H9 (cell line): ENCODE measurements around the gene HAUS7. TPM values are rescaled to one million over a fixed set of nuclear protein-coding genes. Genes with fewer than 3 reads are reported as not detected.
A peak's percentile ranks its signal among the peaks of the same experiment; 100 is the strongest.

ENCODE experiments used
- DNase-seq: peaks from one replicate; pipeline ENCODE4 v3.0.0-alpha.2; 2017
- H2AFZ ChIP-seq: one replicate; pipeline ENCODE4 v1.6.1; 2013; ENCODE audit warnings: mild to moderate bottlenecking, low read length, control low read depth, moderate library complexity
- H2AK5ac ChIP-seq: 2 replicates; pipeline ENCODE4 v1.6.1; 2013; ENCODE audit warnings: low read length, control low read depth, mixed read lengths; ENCODE audit not compliant: insufficient read length
- H2BK120ac ChIP-seq: one replicate; pipeline ENCODE4 v1.6.1; 2013; ENCODE audit warnings: low read depth, mild to moderate bottlenecking, low read length, control low read depth, inconsistent platforms; ENCODE audit not compliant: poor library complexity, severe bottlenecking
- H2BK12ac ChIP-seq: 2 replicates; pipeline ENCODE4 v1.6.1; 2013; ENCODE audit warnings: low read length, control low read depth, mixed read lengths, low read depth; ENCODE audit not compliant: insufficient read length
- H2BK15ac ChIP-seq: 2 replicates; pipeline ENCODE4 v1.6.1; 2013; ENCODE audit warnings: low read depth, low read length, control low read depth
- H2BK20ac ChIP-seq: one replicate; pipeline ENCODE4 v1.6.1; 2013; ENCODE audit warnings: low read depth, mild to moderate bottlenecking, low read length, control low read depth, inconsistent platforms; ENCODE audit not compliant: poor library complexity, severe bottlenecking
- H2BK5ac ChIP-seq: 2 replicates; pipeline ENCODE4 v1.6.1; 2013; ENCODE audit warnings: low read length, control low read depth, mixed read lengths; ENCODE audit not compliant: insufficient read length
- H3K14ac ChIP-seq: 2 replicates; pipeline ENCODE4 v1.6.1; 2013; ENCODE audit warnings: low read length, control low read depth; ENCODE audit not compliant: insufficient read depth
- H3K18ac ChIP-seq: 2 replicates; pipeline ENCODE4 v1.6.1; 2013; ENCODE audit warnings: low read depth, mild to moderate bottlenecking, mixed read lengths, low read length, control low read depth; ENCODE audit not compliant: insufficient read length
- H3K23ac ChIP-seq: 2 replicates; pipeline ENCODE4 v1.6.1; 2013; ENCODE audit warnings: low read length, control low read depth, mixed read lengths, low read depth; ENCODE audit not compliant: insufficient read length
- H3K23me2 ChIP-seq: 2 replicates; pipeline ENCODE4 v1.6.1; 2013; ENCODE audit warnings: low read depth, mild to moderate bottlenecking, mixed read lengths, low read length, control low read depth; ENCODE audit not compliant: insufficient read length, poor library complexity, severe bottlenecking
- H3K27ac ChIP-seq: 2 replicates; pipeline ENCODE4 v1.5.1; 2013; ENCODE audit warnings: low read length, control low read depth, mixed read lengths, low read depth; ENCODE audit not compliant: insufficient read length
- H3K27me3 ChIP-seq: 2 replicates; pipeline ENCODE4 v1.6.1; 2013; ENCODE audit warnings: low read length, control low read depth, inconsistent platforms; ENCODE audit not compliant: insufficient read depth
- H3K4ac ChIP-seq: 2 replicates; pipeline ENCODE4 v1.6.1; 2013; ENCODE audit warnings: low read depth, mild to moderate bottlenecking, control low read depth, inconsistent platforms, low read length, moderate library complexity
- H3K4me1 ChIP-seq: 2 replicates; pipeline ENCODE4 v1.6.1; 2013; ENCODE audit warnings: low read length, control low read depth, inconsistent platforms; ENCODE audit not compliant: insufficient read depth
- H3K4me2 ChIP-seq: 2 replicates; pipeline ENCODE4 v1.6.1; 2013; ENCODE audit warnings: low read length, control low read depth, mixed read lengths; ENCODE audit not compliant: insufficient read length, insufficient read depth
- H3K56ac ChIP-seq: 2 replicates; pipeline ENCODE4 v1.6.1; 2013; ENCODE audit warnings: low read depth, mild to moderate bottlenecking, mixed read lengths, low read length, control low read depth; ENCODE audit not compliant: insufficient read length
- H3K79me1 ChIP-seq: 2 replicates; pipeline ENCODE4 v1.6.1; 2013; ENCODE audit warnings: low read depth, mild to moderate bottlenecking, moderate library complexity, low read length, control low read depth, inconsistent platforms; ENCODE audit not compliant: insufficient read depth, poor library complexity, severe bottlenecking
- H3K79me2 ChIP-seq: 2 replicates; pipeline ENCODE4 v1.6.1; 2013; ENCODE audit warnings: low read length, control low read depth, inconsistent platforms; ENCODE audit not compliant: insufficient read depth
- H3K9ac ChIP-seq: 2 replicates; pipeline ENCODE4 v1.6.1; 2013; ENCODE audit warnings: low read length, control low read depth, mixed read lengths; ENCODE audit not compliant: insufficient read length; ENCODE audit errors: extremely low read depth
- H3K9me3 ChIP-seq: one replicate; pipeline ENCODE4 v1.6.1; 2013; ENCODE audit warnings: low read depth, low read length, inconsistent platforms; ENCODE audit not compliant: control insufficient read depth
- H3T11ph ChIP-seq: one replicate; pipeline ENCODE4 v1.6.1; 2013; ENCODE audit warnings: mild to moderate bottlenecking, low read length, control low read depth, inconsistent platforms
- H4K20me1 ChIP-seq: one replicate; pipeline ENCODE4 v1.6.1; 2013; ENCODE audit not compliant: control insufficient read depth, insufficient read length, insufficient read depth
- H4K5ac ChIP-seq: 2 replicates; pipeline ENCODE4 v1.6.1; 2013; ENCODE audit warnings: low read depth, mild to moderate bottlenecking, mixed read lengths, low read length, control low read depth; ENCODE audit not compliant: insufficient read length
- H4K8ac ChIP-seq: replicated peaks from 2 replicates; pipeline ENCODE4 v1.6.1; 2013; ENCODE audit warnings: low read length, control low read depth, mixed read lengths, low read depth; ENCODE audit not compliant: insufficient read length
- H4K91ac ChIP-seq: 2 replicates; pipeline ENCODE4 v1.6.1; 2013; ENCODE audit warnings: low read depth, mild to moderate bottlenecking, moderate library complexity, mixed read lengths, low read length, control low read depth; ENCODE audit not compliant: insufficient read length
- H3K27ac Mint-ChIP-seq, 3 experiments: 2 replicates in 2 of 3; 3 replicates in 1 of 3; pipeline ENCODE4 v1.8.0; 2020 to 2021; ENCODE audit warnings: mixed read lengths in 3 of 3, mild to moderate bottlenecking in 1 of 3, moderate library complexity in 1 of 3
- H3K27me3 Mint-ChIP-seq: 2 replicates; pipeline ENCODE4 v1.8.0; 2021; ENCODE audit warnings: low read depth, mild to moderate bottlenecking, moderate library complexity, mixed read lengths
- H3K36me3 Mint-ChIP-seq, 3 experiments: 2 replicates in 2 of 3; 3 replicates in 1 of 3; pipeline ENCODE4 v1.8.0; 2020 to 2021; ENCODE audit warnings: low read depth in 3 of 3, mixed read lengths in 3 of 3; ENCODE audit not compliant: insufficient read depth in 1 of 3
- H3K4me1 Mint-ChIP-seq, 2 experiments: 2 replicates each; pipeline ENCODE4 v1.8.0; 2020; ENCODE audit warnings: mixed read lengths in 2 of 2
- H3K4me3 Mint-ChIP-seq, 2 experiments: 2 replicates in 1 of 2; 3 replicates in 1 of 2; pipeline ENCODE4 v1.8.0; 2020 to 2021; ENCODE audit warnings: mild to moderate bottlenecking in 2 of 2, mixed read lengths in 2 of 2, moderate library complexity in 1 of 2
- H3K9me3 Mint-ChIP-seq, 2 experiments: 2 replicates in 1 of 2; 3 replicates in 1 of 2; pipeline ENCODE4 v1.8.0; 2020; ENCODE audit warnings: mild to moderate bottlenecking in 2 of 2, mixed read lengths in 2 of 2, moderate library complexity in 1 of 2
- WGBS: extraction: QIAGEN DNeasy Blood & Tissue Kit; methylation state at CpG from one replicate; pipeline ENCODE4 v1.1.7; 2013; ENCODE audit warnings: missing lambda C conversion rate, low lambda C conversion rate, mixed read lengths; ENCODE audit not compliant: insufficient read length; ENCODE audit errors: extremely low coverage; 5-methylcytosine and 5-hydroxymethylcytosine counted together
- total RNA-seq: library from RNA; stranded (reverse); gene quantifications from 2 replicates; pipeline ENCODE4 v1.2.1, GENCODE V29; 2021
- TF ChIP-seq, protein P1 (sequence below): fragments of 200-600 bp; sonication (generic); conservative IDR thresholded peaks from 3 replicates; pipeline ENCODE4 v1.8.0; 2021; ENCODE audit warnings: antibody characterized with exemption, mild to moderate bottlenecking

The HAUS7 gene
- total RNA-seq, 1 experiment from 2014 or later = 45.3 TPM

DNA sequence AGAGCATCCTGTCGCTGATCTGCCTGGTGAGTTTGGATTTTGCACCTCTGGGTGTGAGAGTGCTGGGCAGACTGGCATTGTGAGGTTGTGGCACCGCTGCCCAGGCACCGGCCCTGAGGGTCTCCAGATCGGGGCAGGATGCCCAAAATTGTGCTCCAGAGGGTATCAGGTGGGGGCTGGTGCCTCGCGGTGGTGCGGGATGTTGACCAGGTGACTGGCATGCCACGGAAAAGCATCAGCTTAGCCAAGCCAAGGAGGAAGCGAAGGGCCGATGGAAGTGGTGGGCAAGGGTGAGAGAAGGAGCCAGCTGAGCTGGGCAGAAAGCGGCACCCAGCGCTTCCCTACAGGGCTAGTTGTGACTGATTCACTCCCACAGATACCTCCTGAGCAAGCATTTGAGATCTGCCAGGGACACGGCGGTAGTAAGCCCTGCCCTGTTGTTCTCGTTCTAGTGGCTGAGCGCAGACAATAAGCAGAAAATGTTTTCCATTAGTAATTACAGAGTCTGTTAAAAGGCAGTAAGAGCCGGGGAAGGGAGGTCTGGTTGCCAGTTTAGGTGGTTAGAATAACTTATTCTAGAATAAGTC lies 58.3 kb downstream of the HAUS7 start:
- Histone ChIP-seq H3K27me3 (peaks cover 7% of the 10 kb centered on the region; the same call in 1 of the 2 replicates), H2BK5ac (no peak overlapping the region), H3K9ac (no peak overlapping the region), H3K4me2 (peak overlapping the region; percentile 46), H3K14ac (no peak overlapping the region; the same call in 1 of the 2 replicates), H3K79me1 (no peaks in the 10 kb centered on the region), H3K27ac (no peak overlapping the region), H3K23me2 (no peaks in the 10 kb centered on the region), H2AK5ac (no peak overlapping the region), H2BK120ac (no peak overlapping the region), H3K23ac (no peak overlapping the region), H3K4me1 (no peaks in the 10 kb centered on the region), H2BK12ac (no peak overlapping the region), H4K20me1 (no peaks in the 10 kb centered on the region), H3T11ph (no peak overlapping the region), H4K8ac (no peak overlapping the region), H2AFZ (no peak overlapping the region), H3K9me3 (peaks cover 22% of the 10 kb centered on the region), H4K5ac (no peak overlapping the region), H3K56ac (no peak overlapping the region), H3K79me2 (no peaks in the 10 kb centered on the region), H2BK15ac (no peak overlapping the region), H4K91ac (no peak overlapping the region), H3K18ac (no peak overlapping the region), H3K4ac (no peak overlapping the region), H2BK20ac (no peak overlapping the region)
- H3K4me3 Mint-ChIP-seq = peak overlapping the region; percentile 41 to 56; a peak in 3 of 5 replicates
- no peak for DNase-seq
- WGBS = no CpG with 5 or more reads among the region's 17 CpGs
- H3K27ac Mint-ChIP-seq = no peak overlapping the region
- peaks cover 66 to 79% of the 10 kb centered on the region in 2 experiments for H3K9me3 Mint-ChIP-seq
- TF ChIP-seq, protein P1, sequence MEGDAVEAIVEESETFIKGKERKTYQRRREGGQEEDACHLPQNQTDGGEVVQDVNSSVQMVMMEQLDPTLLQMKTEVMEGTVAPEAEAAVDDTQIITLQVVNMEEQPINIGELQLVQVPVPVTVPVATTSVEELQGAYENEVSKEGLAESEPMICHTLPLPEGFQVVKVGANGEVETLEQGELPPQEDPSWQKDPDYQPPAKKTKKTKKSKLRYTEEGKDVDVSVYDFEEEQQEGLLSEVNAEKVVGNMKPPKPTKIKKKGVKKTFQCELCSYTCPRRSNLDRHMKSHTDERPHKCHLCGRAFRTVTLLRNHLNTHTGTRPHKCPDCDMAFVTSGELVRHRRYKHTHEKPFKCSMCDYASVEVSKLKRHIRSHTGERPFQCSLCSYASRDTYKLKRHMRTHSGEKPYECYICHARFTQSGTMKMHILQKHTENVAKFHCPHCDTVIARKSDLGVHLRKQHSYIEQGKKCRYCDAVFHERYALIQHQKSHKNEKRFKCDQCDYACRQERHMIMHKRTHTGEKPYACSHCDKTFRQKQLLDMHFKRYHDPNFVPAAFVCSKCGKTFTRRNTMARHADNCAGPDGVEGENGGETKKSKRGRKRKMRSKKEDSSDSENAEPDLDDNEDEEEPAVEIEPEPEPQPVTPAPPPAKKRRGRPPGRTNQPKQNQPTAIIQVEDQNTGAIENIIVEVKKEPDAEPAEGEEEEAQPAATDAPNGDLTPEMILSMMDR = no peak
- peaks cover 7 to 15% of the 10 kb centered on the region in 2 experiments for H3K4me1 Mint-ChIP-seq
- H3K27me3 Mint-ChIP-seq = peaks cover 32% of the 10 kb centered on the region
- H3K36me3 Mint-ChIP-seq = peaks cover 5 to 10% (median 8%) of the 10 kb centered on the region in 3 experiments; a peak in 4 of 7 replicates
